HG03159 (cell line): Measurements from ENCODE around the gene DUSP2.

Experiments used
- ATAC-seq: cut with Tn5 transposase; IDR thresholded peaks from one replicate; pipeline ENCODE4 v1.9.1; 2021; ENCODE audit warnings: mild to moderate bottlenecking, moderate library complexity; ENCODE audit not compliant: unreplicated experiment

DUSP2 gene

GRCh38 chr2:96135171-96135570 lies 10.1 kb downstream of the DUSP2 start:
- ATAC-seq, result no peak

GRCh38 chr2:96134421-96134820 lies 10.8 kb downstream of the DUSP2 start:
- no peak for ATAC-seq

- no peak for ATAC-seq
These were observed 13.2 kb downstream of the DUSP2 start for GRCh38 chr2:96131813-96132745.

GRCh38 chr2:96131152-96131812 lies 14.0 kb downstream of the DUSP2 start:
- no peak for ATAC-seq

GRCh38 chr2:96130483-96130882 lies 14.8 kb downstream of the DUSP2 start:
- ATAC-seq, result no peak

GRCh38 chr2:96129528-96130120 lies 15.6 kb downstream of the DUSP2 start:
- no peak for ATAC-seq

GRCh38 chr2:96128456-96128855 lies 16.8 kb downstream of the DUSP2 start:
- ATAC-seq, result no peak

- no peak for ATAC-seq
These were observed 20.6 kb downstream of the DUSP2 start for GRCh38 chr2:96124406-96125265.

GRCh38 chr2:96123936-96124335 lies 21.3 kb downstream of the DUSP2 start:
- no peak for ATAC-seq

GRCh38 chr2:96123290-96123689 lies 21.9 kb downstream of the DUSP2 start:
- no peak for ATAC-seq

- no peak for ATAC-seq
These were observed 22.8 kb downstream of the DUSP2 start for GRCh38 chr2:96122391-96122790.

- no peak for ATAC-seq
These were observed 23.8 kb downstream of the DUSP2 start for GRCh38 chr2:96121414-96121813.

- ATAC-seq, result no peak
These were observed 24.2 kb downstream of the DUSP2 start for GRCh38 chr2:96120991-96121390.

GRCh38 chr2:96120091-96120720 lies 25.0 kb downstream of the DUSP2 start:
- ATAC-seq, result no peak

- ATAC-seq, result no peak
These were observed 25.9 kb downstream of the DUSP2 start for GRCh38 chr2:96119389-96119751.

- ATAC-seq, result no peak
These were observed 26.4 kb downstream of the DUSP2 start for GRCh38 chr2:96118698-96119388.

- no peak for ATAC-seq
These were observed 27.3 kb downstream of the DUSP2 start for GRCh38 chr2:96117701-96118588.

GRCh38 chr2:96116879-96117533 lies 28.2 kb downstream of the DUSP2 start:
- peak; percentile 57 for ATAC-seq
